ENCODE data around the gene SCYGR3. TPM values are rescaled to one million over a fixed set of nuclear protein-coding genes. Genes with fewer than 3 reads are reported as not detected.

SCYGR3 gene
- total RNA-seq, 1 experiment from 2014 or later, result not detected

- Histone ChIP-seq H2BK12ac (ENCODE audit: insufficient read length, low read depth, low read length) (no peak overlapping the region), H3K27ac (ENCODE audit: insufficient read length, low read depth, low read length) (no peak overlapping the region), H4K91ac (ENCODE audit: insufficient read length, low read depth, low read length) (no peak overlapping the region), H3K56ac (ENCODE audit: insufficient read length, low read depth, low read length) (no peak overlapping the region), H3K4me1 (ENCODE audit: insufficient read depth, low read length) (no peaks in the 10 kb centered on the region), H3K79me2 (ENCODE audit: insufficient read depth, low read length) (no peaks in the 10 kb centered on the region), H2BK120ac (ENCODE audit: low read depth, low read length, poor library complexity, severe bottlenecking) (no peak overlapping the region), H3K9ac (ENCODE audit: extremely low read depth, insufficient read length, low read length) (no peak overlapping the region), H2AK5ac (ENCODE audit: insufficient read length, low read length) (no peak overlapping the region), H4K5ac (ENCODE audit: insufficient read length, low read depth, low read length) (no peak overlapping the region), H3K79me1 (ENCODE audit: insufficient read depth, low read depth, low read length, poor library complexity, severe bottlenecking) (no peaks in the 10 kb centered on the region), H2BK15ac (ENCODE audit: low read depth, low read length) (no peak overlapping the region), H3K4me2 (ENCODE audit: insufficient read depth, insufficient read length, low read length) (no peak overlapping the region), H3K23me2 (ENCODE audit: insufficient read length, low read depth, low read length, poor library complexity, severe bottlenecking) (no peaks in the 10 kb centered on the region), H4K20me1 (ENCODE audit: control insufficient read depth, insufficient read depth, insufficient read length) (no peaks in the 10 kb centered on the region), H2BK5ac (ENCODE audit: insufficient read length, low read length) (no peak overlapping the region), H2BK20ac (ENCODE audit: low read depth, low read length, poor library complexity, severe bottlenecking) (no peak overlapping the region), H3K14ac (ENCODE audit: insufficient read depth, low read length) (no peak overlapping the region), H3K4ac (ENCODE audit: low read depth, low read length) (no peak overlapping the region), H3K9me3 (ENCODE audit: control insufficient read depth, low read depth, low read length) (no peaks in the 10 kb centered on the region), H4K8ac (replicated peaks; ENCODE audit: insufficient read length, low read depth, low read length) (no peak overlapping the region), H3K18ac (ENCODE audit: insufficient read length, low read depth, low read length) (no peak overlapping the region), H3K23ac (ENCODE audit: insufficient read length, low read depth, low read length) (no peak overlapping the region), H3K27me3 (ENCODE audit: insufficient read depth, low read length) (no peaks in the 10 kb centered on the region), H2AFZ (ENCODE audit: low read length) (no peak overlapping the region), H3T11ph (ENCODE audit: low read length) (no peak overlapping the region)
- DNase-seq, result no peak
- no peaks in the 10 kb centered on the region for H3K27me3 Mint-ChIP-seq (ENCODE audit: low read depth)
- peaks cover under 1 to 10% of the 10 kb centered on the region in 2 experiments for H3K4me1 Mint-ChIP-seq
- no CpG with 5 or more reads among the region's 1 CpG for WGBS (ENCODE audit: extremely low coverage, insufficient read length, low lambda C conversion rate)
- H3K36me3 Mint-ChIP-seq (ENCODE audit: insufficient read depth in 1 of 3, low read depth in 3 of 3), result no peaks in the 10 kb centered on the region
- H3K27ac Mint-ChIP-seq, result no peak overlapping the region
- no peak for TF ChIP-seq CTCF (conservative IDR thresholded peaks at IDR 0.05)
- no peak overlapping the region; a peak in 1 of 5 replicates for H3K4me3 Mint-ChIP-seq
- peaks cover 2 to 5% of the 10 kb centered on the region in 2 experiments; a peak in 3 of 5 replicates for H3K9me3 Mint-ChIP-seq
These were observed 21.8 kb downstream of the SCYGR3 start for GRCh38 chr2:227592694-227593387.
